ENCODE results near the gene DCLK1.

DCLK1 gene

DNA sequence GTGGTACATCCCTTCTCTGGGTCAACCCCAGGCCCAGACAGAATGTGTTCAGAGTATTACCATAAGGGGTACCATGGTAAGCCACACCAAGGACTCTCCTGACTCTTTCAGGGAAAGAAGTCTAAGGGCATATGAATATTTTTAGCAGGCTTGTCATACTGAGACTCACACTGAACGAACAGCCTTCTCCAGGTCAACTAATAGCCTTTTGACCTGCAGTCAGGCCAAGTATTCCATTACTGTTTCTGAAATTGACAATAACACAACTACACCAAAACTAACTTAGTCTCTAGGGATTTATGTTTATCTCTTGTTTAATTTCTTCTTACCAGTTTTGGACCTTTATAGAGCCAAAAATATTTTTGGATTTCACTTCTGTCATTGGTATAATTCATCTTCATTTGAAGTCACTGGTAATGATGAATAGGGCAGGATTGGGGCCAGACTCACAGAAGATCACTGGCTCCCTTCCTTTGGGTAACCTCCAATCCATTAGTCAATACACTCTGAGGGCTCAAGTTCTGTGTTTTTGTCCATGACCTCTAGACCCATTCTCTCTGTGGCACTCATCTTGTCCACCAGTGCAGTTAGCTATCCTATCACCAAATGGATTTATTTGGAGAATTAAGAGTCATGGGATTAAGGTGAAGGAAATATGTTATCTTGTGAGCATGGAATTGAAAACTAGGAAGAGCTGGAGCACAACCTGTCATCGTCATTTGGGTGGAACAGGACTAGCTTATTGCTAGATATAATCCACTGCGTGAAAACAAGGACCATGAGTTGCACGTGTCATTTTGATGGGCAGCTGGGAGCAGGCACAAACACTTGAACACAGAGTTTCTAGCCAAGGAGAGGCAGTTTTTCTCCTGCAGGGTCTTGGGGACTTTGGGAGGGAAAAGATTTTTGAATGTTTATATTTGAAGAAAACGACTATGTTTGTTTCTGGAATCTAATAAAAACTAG lies 313.3 kb downstream of the DCLK1 start:
- no peak for DNase-seq

DNA sequence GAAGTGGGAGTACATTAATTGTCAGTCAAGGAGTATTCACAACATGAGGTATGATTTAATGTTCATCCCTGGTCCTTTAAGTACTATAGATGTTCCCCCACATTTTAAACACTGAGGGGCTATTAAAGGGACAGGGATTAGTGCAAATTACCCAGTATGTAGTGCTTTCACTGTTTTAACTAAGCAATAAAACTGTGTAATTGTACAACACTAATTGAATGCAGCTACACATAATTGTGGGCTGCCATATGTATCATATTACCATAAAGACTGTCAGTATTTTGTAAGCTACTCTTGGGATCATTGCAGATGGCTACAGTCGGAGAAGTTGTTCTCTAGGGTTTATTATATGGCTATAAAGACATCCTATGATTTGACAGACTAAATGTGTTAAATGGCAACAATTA lies 316.6 kb downstream of the DCLK1 start:
- no peak for DNase-seq

DNA sequence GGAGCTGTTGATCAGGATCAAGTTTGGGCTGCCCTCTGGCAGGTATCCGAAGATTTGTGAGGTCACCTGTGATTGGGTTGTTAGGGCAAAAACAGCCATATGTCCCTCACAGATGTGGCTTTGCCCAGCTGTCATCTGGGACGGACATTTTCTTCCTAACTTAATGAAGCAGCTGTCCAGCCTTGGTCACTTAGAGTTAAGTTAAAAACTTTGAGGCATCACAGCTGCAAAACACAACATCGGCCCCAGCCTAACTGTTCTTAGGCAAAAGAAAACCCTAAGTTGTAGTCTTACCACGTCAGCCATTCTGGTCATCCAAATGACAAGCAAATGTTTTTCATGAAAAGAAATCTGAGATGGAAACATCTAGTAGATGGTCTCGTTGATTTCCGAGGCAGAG lies 318.4 kb downstream of the DCLK1 start:
- DNase-seq, result no peak

DNA sequence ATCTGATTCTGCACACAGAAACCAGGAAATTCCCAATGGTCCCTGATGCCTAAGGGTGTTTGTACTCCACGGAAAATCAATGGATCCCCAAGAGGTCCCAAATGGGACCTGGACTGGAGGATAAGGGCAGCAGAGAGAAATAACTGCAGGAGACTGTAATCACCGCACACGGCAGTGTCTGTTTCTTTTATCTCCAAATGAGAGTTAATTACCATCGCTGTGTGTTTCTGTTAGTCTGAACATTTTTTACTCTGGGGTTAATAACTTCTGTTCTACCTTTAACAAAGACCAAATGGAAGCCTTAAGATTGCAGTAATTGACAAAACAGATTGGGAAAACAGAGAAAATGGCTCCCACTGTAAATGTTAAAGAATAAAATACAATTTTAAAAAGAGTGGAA lies 320.9 kb downstream of the DCLK1 start:
- DNase-seq, result no peak

DNA sequence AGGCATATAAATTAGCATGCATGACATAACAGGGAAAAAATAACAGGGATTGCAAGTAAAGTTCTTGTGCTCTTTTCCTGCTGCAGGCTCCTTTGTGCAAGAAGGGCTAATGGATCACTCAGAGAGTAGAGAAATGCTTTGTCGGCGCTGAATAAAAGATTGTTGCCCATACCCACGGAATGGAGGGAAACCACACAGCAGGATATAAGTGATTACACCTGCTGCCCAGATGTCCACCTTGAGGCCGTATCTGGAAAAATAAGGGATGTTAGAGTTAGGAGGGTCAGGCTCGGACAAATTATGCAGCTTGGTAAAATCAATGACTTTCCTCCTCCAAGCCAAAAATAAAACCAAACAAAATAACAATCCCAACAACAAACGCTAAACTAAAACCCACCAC lies 322.3 kb downstream of the DCLK1 start:
- DNase-seq, result no peak

DNA sequence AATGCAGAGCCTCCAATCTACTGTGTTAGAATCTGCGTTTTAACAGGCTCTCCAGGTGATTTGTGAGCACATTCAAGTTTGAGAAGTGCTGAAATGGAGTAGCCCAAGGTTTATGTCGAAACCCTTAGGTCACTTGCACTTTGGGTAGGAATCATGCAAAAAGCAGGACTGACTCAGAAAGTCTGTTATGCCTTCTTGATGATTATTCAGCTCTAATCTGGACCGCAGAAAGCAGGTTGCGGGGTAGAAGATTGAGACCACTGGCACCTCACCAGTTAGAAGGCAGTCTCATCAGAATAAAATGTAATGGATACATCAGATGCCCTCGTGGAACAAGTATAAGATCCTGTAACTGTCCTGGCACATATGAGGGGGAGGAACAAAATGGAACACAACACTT lies 326.3 kb downstream of the DCLK1 start:
- DNase-seq, result no peak

DNA sequence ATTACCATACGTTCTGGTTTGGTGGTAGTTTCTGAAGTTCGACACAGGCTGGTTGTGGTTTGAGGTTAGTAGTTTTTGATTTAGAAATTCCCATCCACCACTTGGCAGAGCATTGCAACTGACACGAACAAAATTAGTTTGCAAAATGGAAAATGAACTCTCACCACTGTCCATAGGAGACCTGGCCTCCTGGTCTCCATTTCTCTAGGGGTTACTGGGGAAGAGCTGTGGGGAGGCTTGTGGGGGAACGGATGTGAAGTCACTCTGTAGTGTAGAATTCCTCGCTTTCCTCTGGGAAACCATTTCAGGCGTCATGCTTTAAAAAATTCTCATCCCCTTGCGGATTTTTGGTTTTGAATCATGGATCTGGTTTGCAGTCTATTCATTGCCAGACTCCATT lies 333.2 kb downstream of the DCLK1 start:
- no peak for DNase-seq

DNA sequence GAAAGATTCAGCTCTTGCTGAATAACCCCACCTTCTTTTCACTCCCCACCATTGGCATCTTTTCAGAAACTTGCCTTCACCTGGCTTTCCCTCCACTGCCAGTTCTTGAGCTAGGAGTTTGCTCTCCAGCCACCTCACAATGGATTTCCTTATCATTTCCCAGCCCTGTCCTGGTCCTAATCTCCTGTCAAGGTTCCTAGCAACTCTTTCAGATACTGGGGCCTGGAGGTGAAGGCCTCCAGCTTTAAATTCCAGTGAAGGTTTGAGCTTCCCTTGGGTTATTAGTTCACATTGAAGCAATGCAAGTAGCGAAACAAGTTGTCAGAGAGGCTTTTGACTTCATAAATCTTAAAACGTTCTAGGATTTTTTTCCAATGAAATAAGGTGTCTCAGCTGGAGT lies 333.9 kb downstream of the DCLK1 start:
- DNase-seq, result no peak

DNA sequence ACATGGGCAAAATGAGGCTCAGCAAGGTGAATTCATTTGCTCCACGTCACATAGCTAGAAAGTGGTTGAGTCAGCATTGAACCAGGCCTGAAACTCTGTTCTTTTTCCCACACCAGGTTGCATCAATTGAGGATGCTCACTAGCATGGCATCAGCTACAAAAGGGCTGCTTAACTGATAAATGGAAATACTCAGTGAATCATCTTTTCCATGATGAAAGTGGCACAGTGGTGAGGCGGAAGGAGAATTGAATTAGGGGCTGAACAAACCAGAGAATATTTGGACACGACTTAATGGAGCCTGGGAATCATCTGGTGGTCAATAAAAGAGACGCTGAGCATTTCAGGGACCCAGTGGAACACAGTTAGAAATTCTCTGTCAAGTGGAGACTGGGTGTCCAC lies 334.6 kb downstream of the DCLK1 start:
- DNase-seq, result no peak

DNA sequence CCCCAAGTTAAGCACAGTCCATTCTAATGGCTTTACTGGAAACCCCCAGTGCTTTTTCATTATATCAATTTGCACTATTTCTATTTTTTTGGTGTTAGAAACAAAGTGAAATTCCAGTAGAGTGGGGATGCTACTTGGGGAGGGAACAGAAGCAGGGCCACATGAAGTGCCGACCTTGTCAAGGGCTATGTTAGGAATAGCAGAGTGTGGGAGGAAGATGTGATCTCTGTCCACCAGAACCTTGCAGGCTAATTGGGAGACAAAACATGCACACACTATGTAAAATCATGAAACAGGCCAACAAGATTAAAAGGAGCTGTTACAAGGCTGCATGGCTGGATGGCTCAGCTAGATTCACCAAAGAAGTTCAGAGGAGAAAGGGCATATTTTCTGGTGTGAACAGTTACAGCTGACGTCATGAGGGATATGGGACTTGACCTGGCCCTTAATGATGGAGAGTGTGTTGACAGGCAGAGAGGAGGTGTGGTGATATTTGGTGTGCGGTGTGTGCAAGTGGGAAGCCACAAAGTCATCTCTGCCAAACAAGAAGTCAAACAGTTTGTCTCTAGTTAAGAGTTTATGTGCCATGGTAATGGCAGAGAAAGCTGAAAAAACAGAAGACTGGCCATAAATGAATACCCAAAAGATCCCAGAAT lies 336.3 kb downstream of the DCLK1 start:
- DNase-seq, result no peak

DNA sequence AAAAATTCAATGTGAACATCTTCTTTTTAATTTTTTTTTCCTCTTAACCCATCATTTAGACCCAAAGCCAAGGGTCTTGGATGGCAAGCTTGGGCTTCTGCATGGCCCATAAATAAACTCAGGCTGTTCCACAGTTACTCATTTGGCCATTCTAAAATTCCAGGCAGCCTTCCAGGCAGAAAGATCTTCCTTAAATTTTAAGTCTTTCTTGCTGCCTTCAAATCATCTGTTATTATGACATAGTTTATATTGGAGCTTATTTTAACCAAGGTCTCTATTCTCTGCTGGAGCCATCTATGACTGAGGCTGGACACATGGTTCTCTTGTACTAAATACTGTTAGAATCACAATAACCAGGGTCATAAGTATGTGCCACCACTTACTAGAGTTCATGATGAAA lies 337.4 kb downstream of the DCLK1 start:
- DNase-seq, result no peak

DNA sequence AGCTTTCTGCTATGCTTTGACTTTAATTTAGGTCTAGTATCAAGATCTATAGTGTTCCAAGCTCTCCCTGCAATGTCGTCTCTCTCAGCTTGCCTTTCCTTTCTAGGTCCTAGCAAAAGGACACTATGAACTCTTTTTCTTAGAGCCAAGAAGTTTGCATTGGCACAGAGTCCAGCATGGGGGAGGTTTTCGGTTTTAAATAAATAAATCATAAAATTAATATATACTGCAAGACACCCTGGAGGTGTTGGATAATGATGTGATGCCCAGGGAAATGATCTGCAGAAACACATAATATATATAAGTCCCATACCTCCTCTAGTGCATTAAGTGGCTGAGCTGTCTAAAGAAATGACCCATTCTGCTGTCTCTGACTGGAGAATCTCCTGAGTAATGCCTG lies 338.3 kb downstream of the DCLK1 start:
- DNase-seq, result no peak

DNA sequence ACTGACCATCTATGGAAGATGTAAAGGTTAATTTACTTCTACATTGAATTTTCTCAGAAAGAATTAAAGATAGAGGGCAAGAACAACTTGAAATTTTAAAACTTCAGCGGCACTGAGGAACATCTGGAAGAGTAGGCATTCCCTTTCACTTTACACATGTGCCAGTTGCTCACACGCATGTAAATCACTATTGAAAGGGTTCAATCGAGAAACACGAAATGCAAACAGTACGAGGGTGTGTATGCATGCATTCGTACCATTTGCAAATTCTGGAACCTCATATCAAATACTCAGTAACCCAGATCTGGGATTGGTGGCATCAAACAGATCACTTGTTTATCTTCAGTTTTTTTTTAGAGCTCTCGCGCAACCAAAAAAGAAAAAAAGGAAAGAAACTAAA lies 339.2 kb downstream of the DCLK1 start:
- no peak for DNase-seq

DNA sequence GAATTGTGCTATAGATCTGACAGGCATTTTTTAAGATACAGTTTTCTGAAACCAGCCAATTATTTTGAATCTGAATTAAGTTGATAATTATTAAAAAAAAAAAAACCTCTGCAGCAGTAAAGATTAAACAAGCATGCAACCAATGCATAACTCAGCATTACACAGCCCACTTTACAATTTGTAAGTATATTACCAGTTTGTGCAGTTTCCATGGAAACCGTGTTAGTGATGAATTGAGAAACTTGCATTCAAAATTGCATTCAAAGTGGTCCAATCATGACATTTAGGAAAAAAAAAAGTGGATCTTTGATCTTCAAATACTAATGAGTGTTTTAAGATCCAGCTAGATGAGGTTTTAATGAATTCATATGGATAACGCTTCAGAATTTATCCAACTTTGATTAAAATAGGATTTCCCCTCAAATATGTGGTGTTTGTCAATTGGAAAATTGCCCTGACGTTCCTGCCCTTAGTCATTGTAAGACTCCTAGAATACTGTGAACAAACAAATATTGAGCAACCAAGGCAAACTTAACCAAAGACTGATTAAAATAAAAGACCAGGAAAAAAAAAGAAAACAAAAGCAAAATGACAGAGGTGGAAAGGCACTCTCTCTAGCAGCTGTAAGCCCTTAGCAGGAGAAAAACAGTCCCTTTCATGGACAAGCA lies 339.9 kb downstream of the DCLK1 start:
- no peak for DNase-seq

DNA sequence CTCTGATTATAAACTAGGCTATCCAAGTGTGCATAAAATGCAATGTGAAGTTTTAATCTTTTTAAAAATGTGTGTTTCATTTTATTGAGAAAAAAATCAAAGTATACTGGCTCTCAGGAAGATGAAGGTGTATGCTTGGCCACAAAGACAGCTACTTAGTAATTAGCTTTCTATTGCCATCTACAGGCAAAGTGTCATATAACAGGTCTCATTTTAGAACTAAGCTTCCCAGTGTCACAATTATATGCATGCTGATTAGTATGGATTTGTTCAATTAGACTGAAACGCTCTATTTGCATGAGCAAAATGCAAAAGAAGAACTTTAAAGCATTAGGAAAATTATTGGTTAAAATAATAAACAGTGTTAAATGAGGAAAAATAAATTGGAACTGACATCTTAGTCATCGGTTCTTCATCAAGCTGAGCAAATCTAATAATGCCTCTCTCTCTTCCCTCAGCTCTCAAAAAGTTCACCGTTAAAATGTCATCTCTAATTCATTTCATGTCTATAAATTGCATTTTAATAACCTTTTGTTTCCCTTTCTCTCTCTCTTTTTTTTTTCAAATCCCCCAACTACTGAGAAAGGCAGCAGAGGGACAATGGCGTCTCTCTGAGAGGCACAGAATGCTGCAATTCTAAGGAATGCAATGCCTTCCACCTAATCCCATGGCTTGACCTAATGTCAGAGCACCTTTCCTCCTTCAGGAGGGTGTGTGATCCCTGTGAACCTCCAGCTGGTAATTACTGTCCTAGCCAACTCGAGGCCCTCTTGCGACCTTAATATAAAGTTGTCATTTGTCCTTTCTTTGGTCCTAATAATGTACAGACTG lies 341.6 kb downstream of the DCLK1 start:
- DNase-seq, result no peak

DNA sequence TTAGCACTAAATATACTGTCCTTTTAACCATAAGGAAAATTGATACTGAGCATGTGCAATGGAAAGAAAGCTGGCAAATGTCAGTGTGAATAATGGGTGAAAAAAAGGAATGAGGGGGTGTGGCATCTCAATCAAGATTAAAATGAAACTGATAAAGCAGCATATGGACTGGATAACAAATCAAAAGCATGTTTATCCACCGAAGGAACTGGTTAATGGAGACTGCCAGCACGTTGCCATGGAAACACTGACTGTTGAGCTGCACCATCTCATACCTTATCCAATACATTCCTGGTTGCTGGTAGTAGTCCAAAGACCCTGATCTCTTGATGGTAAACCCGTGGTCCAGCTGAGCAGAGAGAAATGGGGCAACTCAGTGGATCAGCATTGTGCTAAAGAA lies 343.2 kb downstream of the DCLK1 start:
- DNase-seq, result no peak

DNA sequence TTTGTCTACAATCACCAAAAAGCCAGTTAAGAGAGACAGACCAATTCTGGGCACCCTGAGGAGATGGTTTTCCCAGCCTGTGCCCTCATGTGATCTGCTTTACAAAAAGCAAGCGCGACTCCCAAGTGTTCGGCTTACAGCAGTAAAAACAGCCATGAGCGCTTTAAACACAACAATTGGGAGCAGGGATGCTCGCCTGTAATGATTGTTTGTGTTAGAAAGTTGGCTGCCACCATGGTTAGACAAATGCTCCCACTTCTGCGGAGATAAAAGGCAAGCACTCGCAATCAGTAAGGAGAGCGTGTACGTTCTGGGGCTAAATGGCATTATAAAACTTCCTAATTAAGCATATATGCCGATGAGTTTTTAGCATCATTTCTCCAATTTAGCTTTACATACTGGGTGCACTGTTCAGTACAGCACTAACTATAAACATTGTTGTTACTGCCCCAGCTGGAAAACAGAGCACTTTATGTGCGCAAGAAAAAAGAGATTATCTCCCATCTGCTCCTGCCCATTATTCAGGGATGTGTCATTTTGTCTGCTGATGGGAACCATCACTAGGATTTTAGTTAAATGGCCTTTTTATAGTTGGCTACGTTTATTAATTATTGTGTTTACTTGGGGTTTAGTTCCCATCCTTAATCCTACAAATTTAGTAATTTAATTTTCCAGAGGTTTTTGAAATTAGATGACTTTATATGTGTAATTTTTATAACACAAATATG lies 345.4 kb downstream of the DCLK1 start:
- DNase-seq, result no peak

DNA sequence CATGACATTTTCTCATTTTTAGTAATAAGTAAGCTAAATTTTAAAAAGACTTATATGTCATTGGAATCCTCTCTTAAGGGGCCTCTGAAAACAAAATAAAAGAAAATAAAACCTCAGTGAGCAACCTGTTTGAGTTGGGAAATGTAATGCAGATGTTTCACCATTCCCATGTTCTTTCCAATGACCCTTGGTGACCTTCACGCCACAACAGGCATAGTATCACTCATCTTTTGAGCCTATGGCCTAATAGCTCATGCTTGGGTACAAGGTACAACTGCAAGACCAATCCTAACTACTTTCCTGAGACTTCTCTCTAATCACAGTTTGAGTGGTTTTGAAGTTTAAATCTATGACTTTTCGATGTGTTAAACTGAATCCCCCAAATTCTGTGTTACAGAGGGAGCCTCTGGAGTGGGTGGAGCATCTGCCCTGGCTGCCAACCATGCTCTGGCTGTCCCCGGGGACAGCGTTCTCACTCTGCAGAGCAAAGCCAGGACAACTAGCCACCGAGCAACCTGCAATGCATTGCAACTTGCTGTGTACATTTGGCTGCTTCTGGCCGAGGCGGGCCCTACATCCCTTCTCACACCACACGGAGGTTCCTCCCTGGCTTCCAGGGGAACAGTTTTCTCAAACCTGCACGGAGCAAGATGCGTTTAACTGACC lies 346.8 kb downstream of the DCLK1 start:
- DNase-seq, result no peak

DNA sequence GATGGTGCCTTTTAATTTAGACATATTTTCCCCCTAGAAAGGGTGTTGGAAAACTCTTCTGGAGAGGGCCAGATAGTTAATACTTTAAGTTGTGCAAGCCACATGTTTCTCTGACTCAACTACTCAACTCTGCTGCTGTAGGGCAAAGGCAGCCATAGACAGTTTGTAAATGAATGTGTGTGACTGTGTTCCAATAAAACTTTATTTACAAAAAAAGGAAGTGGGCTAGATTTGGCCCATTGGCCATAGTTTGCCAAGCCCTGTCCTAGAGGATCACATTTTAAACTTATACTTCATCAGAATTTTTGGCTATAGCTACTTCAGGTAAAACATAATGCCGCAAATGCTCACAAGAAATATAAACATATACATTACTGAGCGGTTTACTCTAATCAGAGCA lies 348.4 kb downstream of the DCLK1 start:
- no peak for DNase-seq

DNA sequence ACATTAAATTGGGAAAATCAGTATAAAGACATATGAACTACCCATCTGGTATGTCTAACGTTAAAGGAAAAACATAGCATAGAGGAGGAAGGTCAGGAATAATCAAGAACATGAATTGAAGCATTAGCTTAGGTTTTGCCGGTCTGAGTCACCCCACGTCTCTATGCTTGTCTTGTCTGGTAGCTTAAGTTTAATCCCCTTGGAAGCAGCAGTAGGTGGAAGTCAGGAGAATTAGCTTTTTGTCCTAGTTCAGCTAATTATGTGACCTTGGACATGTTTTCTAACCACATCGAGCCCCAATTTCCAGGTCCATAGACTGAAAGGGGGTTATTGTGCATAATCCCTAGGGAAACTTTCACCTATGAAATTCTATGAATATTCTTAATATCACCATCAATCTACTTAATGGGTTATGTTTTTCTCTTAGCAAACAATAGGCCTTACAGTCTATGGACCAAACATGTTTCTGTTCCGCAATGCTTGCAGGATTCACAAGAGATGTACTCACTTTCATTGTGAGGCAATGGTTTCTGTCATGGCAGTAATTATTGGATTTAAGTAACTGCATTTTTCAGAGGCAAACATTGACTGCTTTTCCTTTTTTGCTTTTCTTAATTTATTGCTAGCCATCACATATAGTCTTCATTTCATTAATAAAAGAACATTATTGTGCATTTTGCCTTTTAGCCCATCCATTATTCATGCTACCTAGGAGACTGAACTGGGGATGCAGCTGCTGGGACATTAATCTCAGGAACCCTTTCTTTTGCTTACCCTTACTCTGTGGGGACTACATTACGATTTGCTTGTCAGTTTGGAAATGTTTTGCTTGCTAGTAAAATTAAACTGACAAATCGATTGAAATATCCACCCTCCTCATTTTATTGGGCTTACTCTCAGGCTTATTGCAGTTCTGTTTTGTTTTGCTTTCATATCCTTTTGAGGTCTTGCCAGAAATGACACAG lies 349.9 kb downstream of the DCLK1 start:
- DNase-seq, result no peak

Measured in CD4-positive, alpha-beta T cell treated with Interleukin-12 subunit alpha and Interleukin-12 subunit beta, for 1 hour (primary cell).